H9 (cell line): ENCODE data around the gene SHH. TPM values are rescaled to one million over a fixed set of nuclear protein-coding genes. Genes with fewer than 3 reads are reported as not detected.

ENCODE experiments used
- DNase-seq: peaks from one replicate; pipeline ENCODE4 v3.0.0-alpha.2; 2017
- H2AFZ ChIP-seq: one replicate; pipeline ENCODE4 v1.6.1; 2013; ENCODE audit warnings: mild to moderate bottlenecking, low read length, control low read depth, moderate library complexity
- H2AK5ac ChIP-seq: 2 replicates; pipeline ENCODE4 v1.6.1; 2013; ENCODE audit warnings: low read length, control low read depth, mixed read lengths; ENCODE audit not compliant: insufficient read length
- H2BK120ac ChIP-seq: one replicate; pipeline ENCODE4 v1.6.1; 2013; ENCODE audit warnings: low read depth, mild to moderate bottlenecking, low read length, control low read depth, inconsistent platforms; ENCODE audit not compliant: poor library complexity, severe bottlenecking
- H2BK12ac ChIP-seq: 2 replicates; pipeline ENCODE4 v1.6.1; 2013; ENCODE audit warnings: low read length, control low read depth, mixed read lengths, low read depth; ENCODE audit not compliant: insufficient read length
- H2BK15ac ChIP-seq: 2 replicates; pipeline ENCODE4 v1.6.1; 2013; ENCODE audit warnings: low read depth, low read length, control low read depth
- H2BK20ac ChIP-seq: one replicate; pipeline ENCODE4 v1.6.1; 2013; ENCODE audit warnings: low read depth, mild to moderate bottlenecking, low read length, control low read depth, inconsistent platforms; ENCODE audit not compliant: poor library complexity, severe bottlenecking
- H2BK5ac ChIP-seq: 2 replicates; pipeline ENCODE4 v1.6.1; 2013; ENCODE audit warnings: low read length, control low read depth, mixed read lengths; ENCODE audit not compliant: insufficient read length
- H3K14ac ChIP-seq: 2 replicates; pipeline ENCODE4 v1.6.1; 2013; ENCODE audit warnings: low read length, control low read depth; ENCODE audit not compliant: insufficient read depth
- H3K18ac ChIP-seq: 2 replicates; pipeline ENCODE4 v1.6.1; 2013; ENCODE audit warnings: low read depth, mild to moderate bottlenecking, mixed read lengths, low read length, control low read depth; ENCODE audit not compliant: insufficient read length
- H3K23ac ChIP-seq: 2 replicates; pipeline ENCODE4 v1.6.1; 2013; ENCODE audit warnings: low read length, control low read depth, mixed read lengths, low read depth; ENCODE audit not compliant: insufficient read length
- H3K23me2 ChIP-seq: 2 replicates; pipeline ENCODE4 v1.6.1; 2013; ENCODE audit warnings: low read depth, mild to moderate bottlenecking, mixed read lengths, low read length, control low read depth; ENCODE audit not compliant: insufficient read length, poor library complexity, severe bottlenecking
- H3K27ac ChIP-seq: 2 replicates; pipeline ENCODE4 v1.5.1; 2013; ENCODE audit warnings: low read length, control low read depth, mixed read lengths, low read depth; ENCODE audit not compliant: insufficient read length
- H3K27me3 ChIP-seq: 2 replicates; pipeline ENCODE4 v1.6.1; 2013; ENCODE audit warnings: low read length, control low read depth, inconsistent platforms; ENCODE audit not compliant: insufficient read depth
- H3K4ac ChIP-seq: 2 replicates; pipeline ENCODE4 v1.6.1; 2013; ENCODE audit warnings: low read depth, mild to moderate bottlenecking, control low read depth, inconsistent platforms, low read length, moderate library complexity
- H3K4me1 ChIP-seq: 2 replicates; pipeline ENCODE4 v1.6.1; 2013; ENCODE audit warnings: low read length, control low read depth, inconsistent platforms; ENCODE audit not compliant: insufficient read depth
- H3K4me2 ChIP-seq: 2 replicates; pipeline ENCODE4 v1.6.1; 2013; ENCODE audit warnings: low read length, control low read depth, mixed read lengths; ENCODE audit not compliant: insufficient read length, insufficient read depth
- H3K56ac ChIP-seq: 2 replicates; pipeline ENCODE4 v1.6.1; 2013; ENCODE audit warnings: low read depth, mild to moderate bottlenecking, mixed read lengths, low read length, control low read depth; ENCODE audit not compliant: insufficient read length
- H3K79me1 ChIP-seq: 2 replicates; pipeline ENCODE4 v1.6.1; 2013; ENCODE audit warnings: low read depth, mild to moderate bottlenecking, moderate library complexity, low read length, control low read depth, inconsistent platforms; ENCODE audit not compliant: insufficient read depth, poor library complexity, severe bottlenecking
- H3K79me2 ChIP-seq: 2 replicates; pipeline ENCODE4 v1.6.1; 2013; ENCODE audit warnings: low read length, control low read depth, inconsistent platforms; ENCODE audit not compliant: insufficient read depth
- H3K9ac ChIP-seq: 2 replicates; pipeline ENCODE4 v1.6.1; 2013; ENCODE audit warnings: low read length, control low read depth, mixed read lengths; ENCODE audit not compliant: insufficient read length; ENCODE audit errors: extremely low read depth
- H3K9me3 ChIP-seq: one replicate; pipeline ENCODE4 v1.6.1; 2013; ENCODE audit warnings: low read depth, low read length, inconsistent platforms; ENCODE audit not compliant: control insufficient read depth
- H3T11ph ChIP-seq: one replicate; pipeline ENCODE4 v1.6.1; 2013; ENCODE audit warnings: mild to moderate bottlenecking, low read length, control low read depth, inconsistent platforms
- H4K20me1 ChIP-seq: one replicate; pipeline ENCODE4 v1.6.1; 2013; ENCODE audit not compliant: control insufficient read depth, insufficient read length, insufficient read depth
- H4K5ac ChIP-seq: 2 replicates; pipeline ENCODE4 v1.6.1; 2013; ENCODE audit warnings: low read depth, mild to moderate bottlenecking, mixed read lengths, low read length, control low read depth; ENCODE audit not compliant: insufficient read length
- H4K8ac ChIP-seq: replicated peaks from 2 replicates; pipeline ENCODE4 v1.6.1; 2013; ENCODE audit warnings: low read length, control low read depth, mixed read lengths, low read depth; ENCODE audit not compliant: insufficient read length
- H4K91ac ChIP-seq: 2 replicates; pipeline ENCODE4 v1.6.1; 2013; ENCODE audit warnings: low read depth, mild to moderate bottlenecking, moderate library complexity, mixed read lengths, low read length, control low read depth; ENCODE audit not compliant: insufficient read length
- H3K27ac Mint-ChIP-seq, 3 experiments: 2 replicates in 2 of 3; 3 replicates in 1 of 3; pipeline ENCODE4 v1.8.0; 2020 to 2021; ENCODE audit warnings: mixed read lengths in 3 of 3, mild to moderate bottlenecking in 1 of 3, moderate library complexity in 1 of 3
- H3K27me3 Mint-ChIP-seq: 2 replicates; pipeline ENCODE4 v1.8.0; 2021; ENCODE audit warnings: low read depth, mild to moderate bottlenecking, moderate library complexity, mixed read lengths
- H3K36me3 Mint-ChIP-seq, 3 experiments: 2 replicates in 2 of 3; 3 replicates in 1 of 3; pipeline ENCODE4 v1.8.0; 2020 to 2021; ENCODE audit warnings: low read depth in 3 of 3, mixed read lengths in 3 of 3; ENCODE audit not compliant: insufficient read depth in 1 of 3
- H3K4me1 Mint-ChIP-seq, 2 experiments: 2 replicates each; pipeline ENCODE4 v1.8.0; 2020; ENCODE audit warnings: mixed read lengths in 2 of 2
- H3K4me3 Mint-ChIP-seq, 2 experiments: 2 replicates in 1 of 2; 3 replicates in 1 of 2; pipeline ENCODE4 v1.8.0; 2020 to 2021; ENCODE audit warnings: mild to moderate bottlenecking in 2 of 2, mixed read lengths in 2 of 2, moderate library complexity in 1 of 2
- H3K9me3 Mint-ChIP-seq, 2 experiments: 2 replicates in 1 of 2; 3 replicates in 1 of 2; pipeline ENCODE4 v1.8.0; 2020; ENCODE audit warnings: mild to moderate bottlenecking in 2 of 2, mixed read lengths in 2 of 2, moderate library complexity in 1 of 2
- CTCF ChIP-seq: fragments of 200-600 bp; sonication (generic); conservative IDR thresholded peaks from 3 replicates; pipeline ENCODE4 v1.8.0; 2021; ENCODE audit warnings: antibody characterized with exemption, mild to moderate bottlenecking
- WGBS: extraction: QIAGEN DNeasy Blood & Tissue Kit; methylation state at CpG from one replicate; pipeline ENCODE4 v1.1.7; 2013; ENCODE audit warnings: missing lambda C conversion rate, low lambda C conversion rate, mixed read lengths; ENCODE audit not compliant: insufficient read length; ENCODE audit errors: extremely low coverage; 5-methylcytosine and 5-hydroxymethylcytosine counted together
- total RNA-seq: library from RNA; stranded (reverse); gene quantifications from 2 replicates; pipeline ENCODE4 v1.2.1, GENCODE V29; 2021

The SHH gene
- total RNA-seq, 1 experiment from 2014 or later: 0.07 TPM

- no peak overlapping the region for H4K8ac ChIP-seq
- H2AFZ ChIP-seq: no peak overlapping the region
- no peak overlapping the region for H2AK5ac ChIP-seq
- no peak overlapping the region for H3K23ac ChIP-seq
- H3K14ac ChIP-seq: no peak overlapping the region
- H3K23me2 ChIP-seq: no peaks in the 10 kb centered on the region
- no peaks in the 10 kb centered on the region for H3K27me3 ChIP-seq
- H2BK120ac ChIP-seq: no peak overlapping the region
- H3K4ac ChIP-seq: no peak overlapping the region
- Mint-ChIP-seq H3K9me3 (no peaks in the 10 kb centered on the region), H3K36me3 (no peaks in the 10 kb centered on the region), H3K4me1 (peaks cover 0 to 5% of the 10 kb centered on the region in 2 experiments; a peak in 2 of 4 replicates), H3K27me3 (peaks cover 12% of the 10 kb centered on the region), H3K4me3 (no peak overlapping the region), H3K27ac (no peak overlapping the region)
- H3K27ac ChIP-seq: no peak overlapping the region
- no peak overlapping the region for H3K4me2 ChIP-seq
- H2BK20ac ChIP-seq: no peak overlapping the region
- H3K18ac ChIP-seq: no peak overlapping the region
- H3K56ac ChIP-seq: no peak overlapping the region
- no peaks in the 10 kb centered on the region for H3K4me1 ChIP-seq
- WGBS: no CpG with 5 or more reads among the region's 11 CpGs
- no peak for DNase-seq
- no peak overlapping the region for H3T11ph ChIP-seq
- no peaks in the 10 kb centered on the region for H3K79me1 ChIP-seq
- H2BK5ac ChIP-seq: no peak overlapping the region
- H3K9me3 ChIP-seq: no peaks in the 10 kb centered on the region
- H4K20me1 ChIP-seq: no peaks in the 10 kb centered on the region
- no peak overlapping the region for H2BK15ac ChIP-seq
- TF ChIP-seq CTCF: no peak
- H3K79me2 ChIP-seq: no peaks in the 10 kb centered on the region
- no peak overlapping the region for H4K91ac ChIP-seq
- H2BK12ac ChIP-seq: no peak overlapping the region
- H3K9ac ChIP-seq: no peak overlapping the region
- no peak overlapping the region for H4K5ac ChIP-seq
Measured at GRCh38 chr7:155861480-155861868, 49.2 kb upstream of the SHH start.
